ENCODE measurements around the gene GABBR1. TPM values are rescaled to one million over a fixed set of nuclear protein-coding genes. Genes with fewer than 3 reads are reported as not detected.

The GABBR1 gene
- total and polyA plus RNA-seq, 4 donors, result 1.1 to 4.7 (median 1.4) TPM

DNA sequence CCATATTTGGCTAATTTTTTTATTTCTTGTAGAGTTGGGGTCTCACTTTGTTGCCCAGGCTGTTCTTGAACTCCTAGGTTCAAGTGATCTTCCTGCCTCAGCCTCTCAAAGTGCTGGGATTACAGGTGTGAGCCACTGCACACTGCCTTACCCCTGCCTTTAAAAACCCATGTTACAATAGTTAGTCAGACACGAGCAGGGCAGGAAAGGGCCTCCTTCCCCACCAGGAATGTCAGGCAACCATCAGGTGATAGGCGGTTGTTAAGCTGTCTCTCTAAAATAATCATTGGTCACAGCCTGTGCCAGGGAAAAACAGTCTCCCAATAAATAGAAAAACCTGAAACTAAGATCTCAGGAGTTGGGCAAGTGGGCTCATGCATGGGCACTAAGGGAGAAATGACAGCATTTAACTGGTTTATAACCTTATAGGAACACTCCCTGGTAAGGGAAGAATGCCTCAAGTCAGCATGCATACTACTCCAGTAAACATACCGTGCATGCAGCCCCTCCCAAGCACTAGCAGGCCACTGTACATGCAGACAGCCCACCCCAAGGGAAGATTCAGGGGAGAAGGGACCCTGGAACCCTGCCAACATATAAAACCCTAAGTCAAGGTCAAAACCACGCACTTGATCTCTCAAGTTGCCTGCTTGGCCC is 39.7 kb downstream of the GABBR1 start:
- whole genome bisulfite sequencing, result 43% methylated on average over 4 of the region's 4 CpGs
- no peaks in the 10 kb centered on the region for H3K4me1 ChIP-seq (ENCODE audit: control insufficient read depth in 4 of 4, insufficient read depth in 4 of 4, low read length in 3 of 4)
- no peak overlapping the region for H3K4me3 ChIP-seq (ENCODE audit: low read depth in 1 of 3, low read length in 3 of 3)
- no peaks in the 10 kb centered on the region for H3K9me3 ChIP-seq (ENCODE audit: control insufficient read depth in 4 of 4, low read length in 3 of 4)
- H3K27ac ChIP-seq (ENCODE audit: low read depth in 1 of 2, low read length in 2 of 2), result no peak overlapping the region
- no peak overlapping the region for H3K9ac ChIP-seq (ENCODE audit: low read depth in 1 of 2, low read length in 2 of 2)
- no peak for TF ChIP-seq EGR1 (IDR thresholded peaks at IDR 0.05; ENCODE audit: low read depth in 2 of 2)
- TF ChIP-seq FOXA1 (IDR thresholded peaks at IDR 0.05), result no peak
- no peak for TF ChIP-seq REST (IDR thresholded peaks at IDR 0.05)
- TF ChIP-seq RAD21 (IDR thresholded peaks at IDR 0.05), result no peak
- no peak for TF ChIP-seq ATF3 (IDR thresholded peaks at IDR 0.05)
- no peak for TF ChIP-seq HNF4A (conservative IDR thresholded peaks at IDR 0.05)
- no peaks in the 10 kb centered on the region for H3K36me3 ChIP-seq (ENCODE audit: control insufficient read depth in 4 of 4, insufficient read depth in 3 of 4, low read depth in 1 of 4, low read length in 3 of 4)
- no peak for DNase-seq (ENCODE audit: low spot score)
- peaks cover 0 to 6% (median 2%) of the 10 kb centered on the region in 4 donors for H3K27me3 ChIP-seq (ENCODE audit: control insufficient read depth in 4 of 4, insufficient read depth in 4 of 4, low read length in 3 of 4)

DNA sequence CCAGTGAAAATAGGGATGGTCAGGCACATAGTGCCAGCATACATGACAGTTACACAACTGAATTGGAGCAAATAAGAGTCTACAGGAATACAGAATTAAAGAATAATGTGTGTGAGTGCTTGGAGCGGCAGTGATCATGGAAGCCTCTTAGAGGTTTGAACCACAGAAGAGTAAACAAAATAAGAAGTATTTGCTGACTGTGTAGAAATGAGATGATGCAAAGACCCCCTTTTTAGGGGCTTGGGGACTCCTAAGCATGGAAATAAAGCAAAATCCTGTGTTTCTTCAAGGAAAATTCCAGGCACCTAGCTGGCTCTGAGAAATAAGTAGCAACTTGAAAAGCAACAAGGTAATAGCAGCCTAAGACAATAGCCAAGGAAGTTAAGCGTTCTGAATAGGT is 41.3 kb downstream of the GABBR1 start:
- H3K4me3 ChIP-seq (ENCODE audit: low read depth in 1 of 3, low read length in 3 of 3), result no peak overlapping the region
- 76% methylated on average over 2 of the region's 2 CpGs for WGBS
- no peak overlapping the region for H3K9ac ChIP-seq (ENCODE audit: low read depth in 1 of 2, low read length in 2 of 2)

More for the DNA sequence above, 41.3 kb downstream of the GABBR1 start:
- H3K4me1 ChIP-seq (ENCODE audit: control insufficient read depth in 4 of 4, insufficient read depth in 4 of 4, low read length in 3 of 4), result no peaks in the 10 kb centered on the region
- H3K27ac ChIP-seq (ENCODE audit: low read depth in 1 of 2, low read length in 2 of 2), result no peak overlapping the region
- DNase-seq (ENCODE audit: low spot score), result no peak
- no peaks in the 10 kb centered on the region for H3K9me3 ChIP-seq (ENCODE audit: control insufficient read depth in 4 of 4, low read length in 3 of 4)
- no peaks in the 10 kb centered on the region for H3K36me3 ChIP-seq (ENCODE audit: control insufficient read depth in 4 of 4, insufficient read depth in 3 of 4, low read depth in 1 of 4, low read length in 3 of 4)
- H3K27me3 ChIP-seq (ENCODE audit: control insufficient read depth in 4 of 4, insufficient read depth in 4 of 4, low read length in 3 of 4), result peaks cover 0 to 6% (median 2%) of the 10 kb centered on the region in 4 donors
- TF ChIP-seq EGR1 (IDR thresholded peaks at IDR 0.05; ENCODE audit: low read depth in 2 of 2) (no peak), ATF3 (IDR thresholded peaks at IDR 0.05) (no peak), MAX (IDR thresholded peaks at IDR 0.05) (no peak), FOXA2 (IDR thresholded peaks at IDR 0.05) (no peak), REST (IDR thresholded peaks at IDR 0.05) (no peak), YY1 (IDR thresholded peaks at IDR 0.05) (no peak), GABPA (IDR thresholded peaks at IDR 0.05 in 1 of 2, conservative IDR thresholded peaks at IDR 0.05 in 1 of 2) (no peak), JUND (IDR thresholded peaks at IDR 0.05) (no peak), TAF1 (conservative IDR thresholded peaks at IDR 0.05) (no peak), RAD21 (IDR thresholded peaks at IDR 0.05) (no peak), RXRA (IDR thresholded peaks at IDR 0.05) (no peak), SP1 (IDR thresholded peaks at IDR 0.05) (no peak), FOXA1 (IDR thresholded peaks at IDR 0.05) (no peak), NR2F2 (IDR thresholded peaks at IDR 0.05) (no peak)
- TF ChIP-seq, protein P1, sequence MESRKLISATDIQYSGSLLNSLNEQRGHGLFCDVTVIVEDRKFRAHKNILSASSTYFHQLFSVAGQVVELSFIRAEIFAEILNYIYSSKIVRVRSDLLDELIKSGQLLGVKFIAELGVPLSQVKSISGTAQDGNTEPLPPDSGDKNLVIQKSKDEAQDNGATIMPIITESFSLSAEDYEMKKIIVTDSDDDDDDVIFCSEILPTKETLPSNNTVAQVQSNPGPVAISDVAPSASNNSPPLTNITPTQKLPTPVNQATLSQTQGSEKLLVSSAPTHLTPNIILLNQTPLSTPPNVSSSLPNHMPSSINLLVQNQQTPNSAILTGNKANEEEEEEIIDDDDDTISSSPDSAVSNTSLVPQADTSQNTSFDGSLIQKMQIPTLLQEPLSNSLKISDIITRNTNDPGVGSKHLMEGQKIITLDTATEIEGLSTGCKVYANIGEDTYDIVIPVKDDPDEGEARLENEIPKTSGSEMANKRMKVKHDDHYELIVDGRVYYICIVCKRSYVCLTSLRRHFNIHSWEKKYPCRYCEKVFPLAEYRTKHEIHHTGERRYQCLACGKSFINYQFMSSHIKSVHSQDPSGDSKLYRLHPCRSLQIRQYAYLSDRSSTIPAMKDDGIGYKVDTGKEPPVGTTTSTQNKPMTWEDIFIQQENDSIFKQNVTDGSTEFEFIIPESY (IDR thresholded peaks at IDR 0.05), result no peak
